GM18505 (cell line): ENCODE data around the gene PLCD3.
A peak's percentile ranks its signal among the peaks of the same experiment; 100 is the strongest.
"Not testable (repeated sequence)": the region's sequence is repeated elsewhere in the genome, so short reads cannot be mapped to it uniquely, and the experiment has no call there.

Experiments used
- ATAC-seq: cut with Tn5 transposase; IDR thresholded peaks from one replicate; pipeline ENCODE4 v1.9.1; 2021; ENCODE audit not compliant: unreplicated experiment
- POLR2A ChIP-seq: IDR thresholded peaks from 4 replicates; pipeline ENCODE4 v1.6.1; 2011; ENCODE audit warnings: borderline replicate concordance; ENCODE audit not compliant: insufficient read depth, insufficient read length; ENCODE audit errors: extremely low read depth

PLCD3 gene

DNA sequence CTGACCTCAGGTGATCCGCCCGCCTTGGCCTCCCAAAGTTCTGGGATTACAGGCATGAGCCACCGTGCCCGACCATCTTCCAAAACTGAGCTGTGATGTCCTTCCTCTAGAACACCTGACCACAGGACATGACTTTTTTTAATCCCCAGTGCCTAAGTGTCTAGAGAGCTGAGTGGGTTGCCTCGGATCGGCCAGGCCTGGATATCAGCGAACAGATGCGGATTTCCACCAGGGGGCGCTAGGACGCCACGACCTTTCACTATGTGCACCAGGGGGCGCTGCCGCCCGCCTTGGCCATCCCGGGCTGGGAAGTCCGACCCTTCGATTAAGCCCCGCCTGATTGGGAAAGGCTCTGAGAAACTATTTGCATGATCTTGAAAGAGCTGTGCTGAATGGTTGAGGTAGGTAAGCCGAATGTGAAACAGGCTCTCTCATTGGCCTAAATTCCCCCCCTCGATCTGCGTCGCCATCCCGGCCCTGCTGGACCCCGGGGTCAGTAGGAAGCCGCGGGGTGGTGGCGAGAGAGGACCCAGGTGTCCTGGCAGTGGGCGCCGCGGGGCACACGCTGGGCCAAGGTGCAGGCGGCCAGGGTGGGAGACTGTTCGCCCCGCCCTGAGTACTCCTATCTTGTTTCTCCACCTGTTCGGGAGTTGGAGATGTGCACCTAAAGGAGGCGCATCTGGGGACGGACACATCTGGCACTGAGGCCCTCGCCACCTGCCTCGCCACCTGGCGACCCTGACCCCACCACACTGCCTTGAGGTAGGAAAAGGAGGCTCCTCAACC lies 3.1 kb upstream of the PLCD3 start, which contains the start of gene ACBD4:
Gene ACBD4 (plus strand): TSS at position 496 of the 786 bp plus-strand sequence. CDS start 458 bp downstream, outside the sequence.
- TF ChIP-seq POLR2A = peak; percentile 84

DNA sequence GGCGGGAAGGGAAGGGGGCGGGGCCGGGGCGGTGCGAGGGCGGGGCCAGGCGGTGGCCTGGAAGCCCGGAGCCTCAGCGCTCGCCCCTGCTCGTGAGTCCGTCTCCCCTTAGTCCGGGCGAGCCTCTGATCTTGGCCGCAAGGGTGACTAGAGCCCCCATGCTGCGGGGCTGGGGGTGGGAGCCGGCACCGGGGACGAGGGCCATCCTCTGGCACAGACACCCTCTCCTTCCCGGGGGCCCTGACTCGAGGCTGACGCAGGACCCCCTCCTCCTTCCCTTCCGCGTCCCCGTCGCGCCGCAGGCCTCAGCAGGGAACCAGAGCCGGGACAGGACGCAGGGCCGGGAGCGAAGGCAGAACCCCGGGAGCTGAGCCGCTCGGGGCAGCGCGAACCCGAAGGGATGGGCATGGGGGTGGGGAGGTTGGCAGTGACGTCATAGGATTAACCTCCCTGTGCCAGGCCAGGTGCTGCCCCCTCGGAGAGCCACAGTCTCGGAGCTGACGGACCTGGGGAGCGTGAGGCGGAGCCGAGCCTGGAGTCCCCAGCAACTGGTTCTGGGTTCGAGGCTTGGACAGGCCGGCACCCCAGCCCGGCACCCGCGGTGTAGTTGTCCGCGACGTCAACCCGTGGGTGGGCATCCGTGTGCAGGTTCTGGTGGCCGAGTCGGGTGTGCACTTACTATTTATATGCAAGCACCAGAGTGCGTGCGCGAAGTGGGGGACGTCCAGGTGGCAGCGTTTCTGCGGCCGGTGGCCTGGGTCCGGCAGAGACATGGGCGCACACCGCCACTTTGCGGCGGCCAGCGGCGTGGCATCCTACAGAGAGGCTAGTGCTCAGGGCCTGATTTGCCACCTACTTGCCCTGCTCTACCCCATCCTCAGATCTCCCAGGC lies 503 bp upstream of the PLCD3 start:
- no peak for TF ChIP-seq POLR2A
- ATAC-seq = no peak

More for the DNA sequence above, 3.1 kb upstream of the PLCD3 start, which contains the start of gene ACBD4:
- peak; percentile 65 for ATAC-seq

DNA sequence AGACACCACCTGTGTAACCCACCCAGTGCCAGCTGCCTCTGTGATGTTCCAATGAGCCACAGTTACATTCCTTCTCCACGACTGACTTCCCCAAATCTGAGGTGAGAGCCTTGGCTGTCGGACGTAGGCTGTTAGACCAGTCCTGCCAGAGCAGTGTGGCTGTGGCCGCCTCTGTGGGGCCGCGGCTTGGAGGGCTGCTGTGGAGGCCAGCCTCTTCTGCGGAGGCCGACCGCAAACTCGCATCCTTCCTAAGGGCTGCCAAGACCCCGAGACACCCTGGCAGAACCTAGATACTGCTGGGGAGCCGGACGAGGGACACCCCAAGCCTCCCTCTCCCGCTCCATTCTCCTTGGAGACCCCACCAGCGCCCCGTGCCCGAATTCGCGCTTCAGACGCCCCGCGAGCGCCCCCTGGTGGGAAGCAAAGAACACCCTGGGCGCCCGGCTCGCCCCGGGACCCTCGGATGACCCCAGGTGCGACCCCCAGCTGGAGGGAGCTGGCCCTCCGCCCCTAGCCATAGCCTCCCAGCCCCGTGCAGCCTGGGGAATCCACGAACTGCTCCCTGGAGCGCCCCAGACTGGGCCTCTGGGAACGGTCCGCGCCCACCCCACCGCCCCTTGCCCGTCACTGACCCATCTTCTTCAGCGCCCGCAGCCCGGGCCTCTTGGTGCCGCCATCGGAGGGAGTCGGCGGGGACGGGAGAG lies 547 bp downstream of the PLCD3 start:
- TF ChIP-seq POLR2A = no peak
- no peak for ATAC-seq

DNA sequence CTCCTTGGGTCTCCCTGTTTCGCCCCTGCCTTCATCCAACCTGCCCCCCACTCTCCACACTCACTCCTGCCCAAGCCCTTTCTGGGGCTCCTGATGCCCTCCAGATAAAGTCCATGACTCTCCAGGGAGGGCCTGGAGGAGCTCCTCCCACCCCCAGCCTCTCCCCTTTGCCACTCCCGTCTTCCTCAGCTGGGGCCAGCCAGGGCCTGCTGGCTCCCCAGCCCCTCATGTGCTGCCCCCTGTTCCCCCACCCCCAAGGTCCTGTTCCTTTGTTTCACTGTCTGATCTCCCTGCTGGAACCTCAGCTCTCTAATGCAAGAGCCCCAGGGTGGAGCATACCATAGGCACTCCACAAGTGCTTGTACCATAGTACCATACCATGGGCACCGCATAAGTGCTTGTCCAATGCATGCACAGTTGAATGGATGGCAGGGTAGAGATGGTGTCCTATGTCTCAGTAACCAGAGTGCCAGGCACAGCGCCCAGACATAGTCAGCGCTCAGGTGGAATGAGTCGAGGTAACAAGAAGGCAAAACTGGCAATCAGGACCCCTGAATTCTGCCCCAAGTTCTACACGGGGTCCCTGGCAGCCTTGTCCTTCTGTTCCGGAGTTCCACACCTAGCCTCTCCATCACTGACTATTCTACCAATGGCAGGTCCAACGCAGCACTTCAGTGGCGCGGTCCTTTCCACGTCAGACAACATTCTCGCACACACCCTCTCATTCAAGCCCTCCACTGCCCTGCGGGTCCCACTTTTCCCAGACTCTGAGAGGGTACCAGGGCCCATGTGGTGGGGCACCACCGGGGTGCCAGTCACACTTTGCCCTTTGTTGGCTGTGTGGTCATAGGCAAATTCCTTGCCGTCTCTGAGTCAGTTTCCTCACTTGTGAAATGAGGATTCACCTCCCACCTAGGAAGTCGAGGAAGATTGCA lies 1.4 kb downstream of the PLCD3 start:
- ATAC-seq = no peak
- no peak for TF ChIP-seq POLR2A

DNA sequence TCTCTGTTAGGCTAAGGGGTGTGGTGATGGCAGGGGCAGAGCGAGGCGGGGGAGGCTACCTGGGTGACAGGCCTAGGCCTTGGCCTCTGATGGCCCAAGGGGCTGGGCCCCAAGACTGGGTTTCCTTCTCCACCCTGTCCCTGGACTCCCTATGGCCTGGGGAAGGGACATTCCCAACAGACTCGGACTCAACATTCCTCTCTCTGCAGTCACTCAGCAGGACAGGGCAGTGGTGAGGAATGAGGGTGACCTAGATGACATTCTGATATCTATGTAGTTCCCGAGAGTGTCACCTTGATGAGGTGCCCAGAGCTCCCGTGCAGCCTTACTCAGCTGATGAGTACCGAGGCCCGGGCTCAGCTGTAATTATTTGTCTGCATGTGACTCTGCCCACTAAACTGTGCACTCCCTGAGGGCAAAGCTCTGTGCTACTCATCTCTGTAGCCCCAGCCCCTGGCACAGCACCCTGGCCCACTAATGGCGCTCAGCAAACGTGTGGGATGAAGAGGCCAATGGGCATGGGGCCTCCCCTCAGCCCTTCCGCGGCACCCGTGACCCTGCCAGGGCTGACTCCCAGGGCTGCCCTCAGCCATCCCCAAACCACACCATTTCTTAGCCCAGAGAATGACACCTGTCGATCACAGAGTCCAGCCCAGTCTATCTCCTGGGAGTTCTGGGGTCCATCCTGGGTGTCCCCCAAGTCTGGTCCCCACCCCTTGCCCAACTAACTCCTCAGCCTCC lies 2.2 kb downstream of the PLCD3 start:
- no peak for TF ChIP-seq POLR2A
- ATAC-seq = no peak

DNA sequence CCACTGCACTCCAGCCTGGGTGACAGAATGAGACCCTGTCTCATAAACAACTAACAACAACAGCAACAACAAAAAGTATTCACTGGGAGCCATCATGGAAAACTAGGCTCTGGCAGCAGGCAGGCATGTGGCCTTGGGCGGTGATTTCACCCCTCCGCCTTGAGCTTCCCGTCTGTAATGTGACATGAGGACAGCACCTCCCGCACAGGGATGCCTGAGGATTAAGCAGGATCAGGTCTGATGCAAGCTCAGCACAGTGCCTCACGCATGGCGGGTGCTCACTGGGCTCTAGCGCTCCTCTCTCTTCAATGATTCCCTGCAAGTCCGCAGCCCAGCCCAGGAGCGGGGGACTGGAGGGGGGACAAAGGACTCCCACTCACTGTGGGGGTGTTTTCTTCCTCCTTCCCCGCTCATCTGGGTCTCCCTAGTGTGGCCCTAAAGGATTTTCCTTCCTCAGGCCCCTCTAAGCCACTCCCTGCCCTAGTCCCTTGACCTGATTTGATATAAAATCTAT lies 2.8 kb downstream of the PLCD3 start:
- TF ChIP-seq POLR2A = no peak
- no peak for ATAC-seq

DNA sequence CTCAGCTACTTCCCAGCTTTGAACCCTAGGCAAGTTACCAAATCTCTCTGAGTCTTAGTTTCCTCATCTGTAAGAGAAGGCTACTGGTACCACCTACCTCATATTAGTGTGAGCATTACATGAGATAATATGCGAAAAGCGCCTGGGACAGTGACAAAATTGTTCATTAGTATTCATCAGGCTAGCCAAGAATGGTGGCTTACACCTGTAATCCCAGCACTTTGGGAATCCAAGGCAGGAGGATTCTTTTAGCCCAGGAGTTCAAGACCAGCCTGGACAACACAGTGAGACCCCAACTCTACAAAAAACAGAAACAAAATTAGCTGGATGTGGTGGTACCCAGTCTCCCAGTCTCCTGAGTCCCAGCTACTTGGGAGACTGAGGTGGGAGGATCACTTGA lies 3.3 kb downstream of the PLCD3 start:
- no peak for TF ChIP-seq POLR2A

DNA sequence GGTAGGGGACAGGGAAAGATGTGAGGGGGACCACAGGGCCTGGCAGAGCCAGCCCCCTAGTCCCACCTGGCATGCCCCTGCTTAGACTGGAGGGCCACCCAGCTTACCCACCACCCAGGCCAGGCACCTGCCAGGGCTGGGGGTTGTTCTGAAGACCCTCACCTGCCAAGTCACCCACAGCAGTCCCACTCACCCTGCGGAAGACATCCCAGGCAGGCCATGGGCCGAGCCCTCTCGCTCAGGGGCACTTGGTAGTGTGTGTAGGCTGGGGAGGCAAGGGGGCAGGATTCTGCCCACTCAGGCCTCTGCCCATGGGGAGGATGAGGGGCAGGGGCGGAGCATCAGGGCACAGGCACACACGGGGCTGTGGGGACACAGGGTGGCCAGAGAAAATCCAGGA lies 4.0 kb downstream of the PLCD3 start:
- no peak for ATAC-seq
- TF ChIP-seq POLR2A = no peak

More for the DNA sequence above, 3.3 kb downstream of the PLCD3 start:
- no peak for ATAC-seq

DNA sequence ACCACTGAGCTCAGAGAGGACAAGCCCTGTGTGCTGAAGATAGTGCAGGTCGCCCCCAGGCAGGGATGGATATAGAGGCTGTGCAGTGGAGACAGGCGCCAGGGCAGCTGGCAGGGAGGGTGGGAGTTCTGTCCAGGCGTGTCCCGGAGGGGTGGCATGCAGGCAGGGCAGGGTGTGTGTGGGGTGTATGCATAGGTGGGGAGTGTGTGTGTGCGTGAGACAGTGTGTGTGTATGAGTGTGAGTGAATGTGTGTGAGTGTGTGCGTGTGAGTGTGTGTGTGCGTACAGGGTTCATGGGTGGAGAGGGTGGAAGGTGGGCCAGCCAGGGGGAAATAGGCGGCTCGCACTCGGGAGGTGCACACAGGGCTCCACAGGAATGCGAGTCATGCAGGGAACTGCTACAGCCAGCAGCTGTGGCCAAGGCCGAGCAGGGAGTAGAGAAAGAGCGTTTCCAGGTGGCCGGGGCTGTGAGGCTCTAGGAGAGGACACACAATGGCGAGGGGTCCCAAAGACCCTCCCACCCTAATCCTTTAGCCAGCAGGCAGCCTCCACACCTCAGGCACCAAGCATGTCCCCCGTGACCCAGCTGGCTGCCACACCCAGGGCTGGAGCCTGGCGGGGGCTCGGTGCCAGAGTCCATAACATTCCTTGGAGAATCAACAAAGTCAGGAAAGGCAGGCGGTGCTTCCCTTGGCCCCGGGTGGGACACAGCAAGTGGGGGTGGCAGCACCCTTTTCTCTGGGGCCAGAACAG lies 4.6 kb downstream of the PLCD3 start:
- ATAC-seq = no peak
- TF ChIP-seq POLR2A = no peak

DNA sequence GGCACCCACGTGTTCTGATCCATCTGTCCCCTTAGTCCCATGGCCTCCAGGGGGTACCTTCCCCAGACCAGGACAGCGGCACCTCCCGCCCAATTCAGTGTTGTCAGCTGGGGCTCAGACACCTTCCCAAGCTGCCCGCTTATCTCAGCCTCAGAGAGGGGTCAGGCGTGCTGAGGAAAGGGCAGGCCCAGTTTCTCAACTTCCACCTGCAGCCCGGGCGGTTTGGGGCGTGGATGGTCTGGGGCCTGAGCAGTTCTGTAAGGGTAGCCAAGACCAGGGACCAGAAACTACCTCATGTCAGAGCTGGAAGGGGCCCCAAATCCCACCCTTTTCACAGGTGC lies 5.1 kb downstream of the PLCD3 start:
- ATAC-seq = no peak

DNA sequence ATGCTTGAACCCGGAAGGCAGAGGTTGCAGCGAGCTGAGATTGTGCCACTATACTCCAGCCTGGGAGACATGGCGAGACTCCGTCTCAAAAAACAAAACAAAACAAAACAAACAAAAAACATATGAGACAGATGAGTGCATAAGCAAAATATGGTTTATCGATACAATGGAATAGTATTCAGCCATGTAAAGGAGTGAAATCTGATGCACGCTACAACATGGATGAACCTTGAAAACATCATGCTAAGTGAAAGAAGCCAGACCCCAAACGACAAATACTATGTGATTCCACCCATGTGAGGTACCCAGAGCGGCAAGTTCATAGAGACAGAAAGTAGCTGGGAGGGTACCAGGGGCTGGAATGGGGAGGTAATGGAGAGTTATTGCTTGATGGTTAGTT lies 6.8 kb downstream of the PLCD3 start:
- no peak for TF ChIP-seq POLR2A
- ATAC-seq = no peak

More for the DNA sequence above, 5.1 kb downstream of the PLCD3 start:
- TF ChIP-seq POLR2A = no peak

DNA sequence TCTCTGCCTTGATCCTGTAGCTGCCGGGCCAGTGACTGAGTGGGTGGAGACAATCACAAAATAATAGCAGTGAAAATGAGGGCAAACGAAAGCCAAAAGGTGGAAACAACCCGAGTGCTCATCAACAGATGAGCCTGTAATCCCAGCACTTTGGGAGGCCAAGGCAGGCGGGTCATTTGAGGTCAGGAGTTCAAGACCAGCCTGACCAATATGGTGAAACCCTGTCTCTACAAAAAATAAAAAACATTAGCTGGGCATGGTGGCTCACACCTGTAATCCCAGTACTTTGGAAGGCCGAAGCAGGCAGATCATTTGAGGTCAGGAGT lies 7.6 kb downstream of the PLCD3 start:
- not testable (repeated sequence) for ATAC-seq
